HG02938 (cell line): ENCODE results near the gene NSG1.
"Not testable (repeated sequence)": the region's sequence is repeated elsewhere in the genome, so short reads cannot be mapped to it uniquely, and the experiment has no call there.

Experiments
- ATAC-seq: cut with Tn5 transposase; IDR thresholded peaks from one replicate; pipeline ENCODE4 v1.9.1; 2021; ENCODE audit warnings: mild to moderate bottlenecking, moderate library complexity; ENCODE audit not compliant: unreplicated experiment

NSG1 gene

GRCh38 chr4:4386736-4387392 is at the start of gene NSG1:
NSG1 (plus strand) TSS chr4:4387102; CDS start chr4:4387630, 528 bp downstream.
- ATAC-seq = no peak

- ATAC-seq = no peak
These were observed 48.5 kb upstream of the NSG1 start for GRCh38 chr4:4338210-4339001.

- no peak for ATAC-seq
These were observed 47.3 kb upstream of the NSG1 start for GRCh38 chr4:4339504-4340085.

GRCh38 chr4:4341861-4342650 is 44.8 kb upstream of the NSG1 start:
- no peak for ATAC-seq

GRCh38 chr4:4343038-4343437 is 43.9 kb upstream of the NSG1 start:
- no peak for ATAC-seq

GRCh38 chr4:4344915-4345527 is 41.9 kb upstream of the NSG1 start:
- peak; percentile 74 for ATAC-seq

GRCh38 chr4:4347585-4347984 is 39.3 kb upstream of the NSG1 start:
- ATAC-seq = no peak

GRCh38 chr4:4348585-4348984 is 38.3 kb upstream of the NSG1 start:
- not testable (repeated sequence) for ATAC-seq

GRCh38 chr4:4349867-4350266 is 37.0 kb upstream of the NSG1 start:
- no peak for ATAC-seq

- no peak for ATAC-seq
These were observed 36.0 kb upstream of the NSG1 start for GRCh38 chr4:4350909-4351308.

GRCh38 chr4:4355302-4355701 is 31.6 kb upstream of the NSG1 start:
- no peak for ATAC-seq

GRCh38 chr4:4356106-4357041 is 30.5 kb upstream of the NSG1 start:
- ATAC-seq = no peak

- no peak for ATAC-seq
These were observed 28.6 kb upstream of the NSG1 start for GRCh38 chr4:4358093-4358854.

GRCh38 chr4:4361883-4362282 is 25.0 kb upstream of the NSG1 start:
- no peak for ATAC-seq

GRCh38 chr4:4362991-4363697 is 23.8 kb upstream of the NSG1 start:
- ATAC-seq = no peak

GRCh38 chr4:4364061-4364460 is 22.8 kb upstream of the NSG1 start:
- ATAC-seq = no peak

GRCh38 chr4:4364486-4365208 is 22.3 kb upstream of the NSG1 start:
- no peak for ATAC-seq
